Astrocyte of the spinal cord (primary cell): ENCODE data around the gene NEMF.
"Not testable (repeated sequence)": the region's sequence is repeated elsewhere in the genome, so short reads cannot be mapped to it uniquely, and the experiment has no call there.

Source experiments
- DNase-seq: peaks from one replicate; pipeline ENCODE4 v3.0.0; 2011; ENCODE audit warnings: low read depth, low spot score
- H3K4me3 ChIP-seq: 2 replicates; pipeline ENCODE4 v1.5.1; 2011; ENCODE audit warnings: low read depth, mild to moderate bottlenecking, low read length, moderate library complexity
- CTCF ChIP-seq: IDR thresholded peaks from 2 replicates; pipeline ENCODE4 v1.5.1; 2012; ENCODE audit warnings: low read depth, mild to moderate bottlenecking, low read length, inconsistent platforms
- in situ Hi-C: cut with HindIII; loops from 2 replicates; pipeline ENCODE4 v1.10.0; 2017; ENCODE audit warnings: low sequenced_read_pairs

The NEMF gene

GRCh38 chr14:49895480-49895879 lies 42.9 kb upstream of the NEMF start:
- no peak for DNase-seq
- in situ Hi-C loops, result no loop called here
- TF ChIP-seq CTCF, result no peak
- H3K4me3 ChIP-seq, result peak overlapping the region; percentile 90

GRCh38 chr14:49894214-49895107 lies 41.9 kb upstream of the NEMF start:
- H3K4me3 ChIP-seq, result peak overlapping the region; percentile 90
- in situ Hi-C loops, result not testable (repeated sequence)

GRCh38 chr14:49893309-49894213 lies 41.0 kb upstream of the NEMF start:
- in situ Hi-C loops, result no loop called here
- H3K4me3 ChIP-seq, result peak overlapping the region; percentile 90
- DNase-seq, result no peak
- TF ChIP-seq CTCF, result no peak

More at GRCh38 chr14:49894214-49895107, 41.9 kb upstream of the NEMF start:
- not testable (repeated sequence) for DNase-seq

GRCh38 chr14:49892636-49893308 lies 40.2 kb upstream of the NEMF start, which contains the start of gene ARF6:
ARF6 (plus strand) TSS chr14:49893082; CDS start chr14:49893737, 655 bp downstream.
- peak; percentile 98 for DNase-seq
- in situ Hi-C loops, result no loop called here
- H3K4me3 ChIP-seq, result peak within 1 kb of the TSS; percentile 90
- no peak for TF ChIP-seq CTCF

- no peak for TF ChIP-seq CTCF
- H3K4me3 ChIP-seq, result peak overlapping the region; percentile 90
- in situ Hi-C loops, result no loop called here
- DNase-seq, result peak; percentile 84
These were observed 39.7 kb upstream of the NEMF start for GRCh38 chr14:49892301-49892635.

GRCh38 chr14:49888293-49888692 lies 35.7 kb upstream of the NEMF start:
- in situ Hi-C loops, result no loop called here
- TF ChIP-seq CTCF, result no peak
- H3K4me3 ChIP-seq, result no peak overlapping the region
- DNase-seq, result no peak
